Osteoblast (primary cell): Measurements from ENCODE around the gene ITPRIP. TPM values are rescaled to one million over a fixed set of nuclear protein-coding genes. Genes with fewer than 3 reads are reported as not detected.

Source experiments
- DNase-seq: peaks from one replicate; pipeline ENCODE4 v3.0.0; 2011; ENCODE audit warnings: low spot score, mixed read lengths; ENCODE audit not compliant: insufficient read length; ENCODE audit errors: missing footprints
- H2AFZ ChIP-seq: 2 replicates; pipeline ENCODE4 v1.6.0; 2011; ENCODE audit warnings: mild to moderate bottlenecking, low read length
- H3K27ac ChIP-seq: 2 replicates; pipeline ENCODE4 v1.5.1; 2011; ENCODE audit warnings: mild to moderate bottlenecking, low read depth, low read length, moderate library complexity
- H3K27me3 ChIP-seq: 2 replicates; pipeline ENCODE4 v1.6.0; 2012; ENCODE audit warnings: mild to moderate bottlenecking, control low read depth, inconsistent platforms, low read length, moderate library complexity; ENCODE audit not compliant: insufficient read depth
- H3K36me3 ChIP-seq: 2 replicates; pipeline ENCODE4 v1.5.1; 2011; ENCODE audit warnings: mild to moderate bottlenecking, low read length, control low read depth, moderate library complexity; ENCODE audit not compliant: insufficient read depth
- H3K4me1 ChIP-seq: 2 replicates; pipeline ENCODE4 v1.5.1; 2011; ENCODE audit warnings: mild to moderate bottlenecking, low read length, control low read depth, moderate library complexity; ENCODE audit not compliant: insufficient read depth
- H3K4me2 ChIP-seq: 2 replicates; pipeline ENCODE4 v1.6.0; 2011; ENCODE audit warnings: mild to moderate bottlenecking, low read length; ENCODE audit not compliant: insufficient read depth
- H3K4me3 ChIP-seq: fragments of 200-600 bp; sonication (generic); 3 replicates; pipeline ENCODE4 v1.5.1; 2012; ENCODE audit warnings: mild to moderate bottlenecking, low read length, inconsistent platforms; ENCODE audit not compliant: insufficient read depth
- H3K79me2 ChIP-seq: 2 replicates; pipeline ENCODE4 v1.6.0; 2012; ENCODE audit warnings: mild to moderate bottlenecking, low read length, control low read depth, inconsistent platforms; ENCODE audit not compliant: insufficient read depth
- H3K9me3 ChIP-seq: 2 replicates; pipeline ENCODE4 v1.5.1; 2011; ENCODE audit warnings: low read depth, low read length, control low read depth
- H4K20me1 ChIP-seq: 2 replicates; pipeline ENCODE4 v1.6.0; 2012; ENCODE audit warnings: mild to moderate bottlenecking, low read length, control low read depth; ENCODE audit not compliant: insufficient read depth
- CTCF ChIP-seq: IDR thresholded peaks from 2 replicates; pipeline ENCODE4 v1.5.1; 2011; ENCODE audit warnings: mild to moderate bottlenecking, low read depth, low read length, moderate library complexity; ENCODE audit errors: extremely low read depth
- total RNA-seq: library from RNA; depleted of rRNA; stranded (reverse); fragments of >200 nt; gene quantifications from 2 replicates; pipeline ENCODE4 v1.2.3, GENCODE V29; 2012

The ITPRIP gene
- total RNA-seq, 1 donor = 14.8 TPM

GRCh38 chr10:104325436-104326435, 12.5 kb downstream of the ITPRIP start:
- no peak for TF ChIP-seq CTCF
- Histone ChIP-seq H3K4me1 (peaks cover 75% of the 10 kb centered on the region), H3K27me3 (no peaks in the 10 kb centered on the region), H3K27ac (peak overlapping the region; percentile 98), H4K20me1 (peaks cover 26% of the 10 kb centered on the region), H3K9me3 (no peaks in the 10 kb centered on the region), H3K4me3 (no peak overlapping the region), H3K36me3 (peaks cover 25% of the 10 kb centered on the region), H3K79me2 (peaks cover 82% of the 10 kb centered on the region), H3K4me2 (peak overlapping the region; percentile 18), H2AFZ (no peak overlapping the region)
- DNase-seq = no peak

GRCh38 chr10:104324931-104325330, 13.3 kb downstream of the ITPRIP start:
- Histone ChIP-seq H3K27me3 (no peaks in the 10 kb centered on the region), H3K4me1 (peaks cover 75% of the 10 kb centered on the region), H4K20me1 (peaks cover 28% of the 10 kb centered on the region), H3K4me3 (no peak overlapping the region), H2AFZ (no peak overlapping the region), H3K27ac (peak overlapping the region; percentile 98), H3K79me2 (peaks cover 89% of the 10 kb centered on the region), H3K9me3 (no peaks in the 10 kb centered on the region), H3K36me3 (peaks cover 25% of the 10 kb centered on the region), H3K4me2 (no peak overlapping the region)
- TF ChIP-seq CTCF = no peak
- no peak for DNase-seq

GRCh38 chr10:104324221-104324686, 14.0 kb downstream of the ITPRIP start:
- no peak overlapping the region for H3K4me2 ChIP-seq
- TF ChIP-seq CTCF = no peak
- H3K4me1 ChIP-seq = peaks cover 75% of the 10 kb centered on the region
- H3K36me3 ChIP-seq = peaks cover 25% of the 10 kb centered on the region
- H4K20me1 ChIP-seq = peaks cover 32% of the 10 kb centered on the region
- H3K4me3 ChIP-seq = no peak overlapping the region
- no peak overlapping the region for H2AFZ ChIP-seq
- DNase-seq = no peak
- H3K27me3 ChIP-seq = no peaks in the 10 kb centered on the region
- H3K79me2 ChIP-seq = peaks cover 96% of the 10 kb centered on the region
- H3K9me3 ChIP-seq = no peaks in the 10 kb centered on the region
- H3K27ac ChIP-seq = peak overlapping the region; percentile 46

- Histone ChIP-seq H3K27ac (peak overlapping the region; percentile 46), H3K27me3 (no peaks in the 10 kb centered on the region), H4K20me1 (peaks cover 37% of the 10 kb centered on the region), H3K79me2 (peaks cover 100% of the 10 kb centered on the region), H3K4me3 (no peak overlapping the region), H3K4me1 (peaks cover 75% of the 10 kb centered on the region), H3K36me3 (peaks cover 30% of the 10 kb centered on the region), H2AFZ (no peak overlapping the region), H3K9me3 (no peaks in the 10 kb centered on the region), H3K4me2 (no peak overlapping the region)
- no peak for TF ChIP-seq CTCF
- DNase-seq = no peak
Measured at GRCh38 chr10:104323760-104324201, 14.5 kb downstream of the ITPRIP start.
